Coronary artery (tissue), 2 donors: ENCODE measurements around the gene TMEM150B.

Experiments used
- DNase-seq: peaks from one replicate; pipeline ENCODE4 v3.0.0-alpha.2; 2017; ENCODE audit warnings: low spot score
- H3K27ac ChIP-seq, 2 donors: fragments of 200-600 bp; sonication (generic); one replicate each; pipeline ENCODE4 v1.5.1; 2016 to 2019
- H3K4me3 ChIP-seq: fragments of 200-600 bp; sonication (generic); 2 replicates; pipeline ENCODE4 v1.5.1; 2016; ENCODE audit warnings: mild to moderate bottlenecking, moderate library complexity
- TF ChIP-seq, protein P1 (sequence below): fragments of 200-600 bp; sonication (generic); IDR thresholded peaks from one replicate; pipeline ENCODE4 v1.5.1; 2019; ENCODE audit warnings: antibody characterized with exemption

Gene TMEM150B, protein sequence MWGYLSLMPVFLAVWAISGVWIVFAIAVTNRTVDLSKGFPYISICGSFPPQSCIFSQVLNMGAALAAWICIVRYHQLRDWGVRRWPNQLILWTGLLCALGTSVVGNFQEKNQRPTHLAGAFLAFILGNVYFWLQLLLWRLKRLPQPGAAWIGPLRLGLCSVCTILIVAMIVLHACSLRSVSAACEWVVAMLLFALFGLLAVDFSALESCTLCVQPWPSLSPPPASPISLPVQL

DNA sequence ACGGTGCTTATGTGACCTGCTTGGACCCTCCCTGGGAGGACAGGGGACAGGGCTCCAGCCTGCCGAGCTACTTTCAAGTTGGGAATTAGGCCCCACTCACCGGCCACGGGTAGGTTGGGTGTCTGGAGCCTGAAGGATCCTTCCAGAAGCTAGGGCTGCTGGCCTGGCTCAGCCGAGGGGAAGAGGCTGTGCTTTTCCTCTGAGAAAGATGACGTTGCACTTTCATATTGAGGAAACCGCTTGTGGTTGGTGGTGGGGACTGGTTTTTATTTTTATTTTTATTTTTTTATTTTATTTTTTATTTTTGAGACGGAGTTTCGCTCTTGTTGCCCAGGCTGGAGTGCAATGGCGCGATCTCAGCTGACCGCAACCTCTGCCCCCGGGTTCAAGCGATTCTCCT is at the start of gene TMEM150B:
TSS of gene TMEM150B (minus strand) at position 170 of the 400 bp plus-strand sequence. CDS start 4,305 bp downstream, outside the sequence.
- DNase-seq, result no peak
- no peak within 1 kb of the TSS for H3K4me3 ChIP-seq
- peak within 1 kb of the TSS; percentile 37 to 58 for H3K27ac ChIP-seq
- TF ChIP-seq, protein P1, sequence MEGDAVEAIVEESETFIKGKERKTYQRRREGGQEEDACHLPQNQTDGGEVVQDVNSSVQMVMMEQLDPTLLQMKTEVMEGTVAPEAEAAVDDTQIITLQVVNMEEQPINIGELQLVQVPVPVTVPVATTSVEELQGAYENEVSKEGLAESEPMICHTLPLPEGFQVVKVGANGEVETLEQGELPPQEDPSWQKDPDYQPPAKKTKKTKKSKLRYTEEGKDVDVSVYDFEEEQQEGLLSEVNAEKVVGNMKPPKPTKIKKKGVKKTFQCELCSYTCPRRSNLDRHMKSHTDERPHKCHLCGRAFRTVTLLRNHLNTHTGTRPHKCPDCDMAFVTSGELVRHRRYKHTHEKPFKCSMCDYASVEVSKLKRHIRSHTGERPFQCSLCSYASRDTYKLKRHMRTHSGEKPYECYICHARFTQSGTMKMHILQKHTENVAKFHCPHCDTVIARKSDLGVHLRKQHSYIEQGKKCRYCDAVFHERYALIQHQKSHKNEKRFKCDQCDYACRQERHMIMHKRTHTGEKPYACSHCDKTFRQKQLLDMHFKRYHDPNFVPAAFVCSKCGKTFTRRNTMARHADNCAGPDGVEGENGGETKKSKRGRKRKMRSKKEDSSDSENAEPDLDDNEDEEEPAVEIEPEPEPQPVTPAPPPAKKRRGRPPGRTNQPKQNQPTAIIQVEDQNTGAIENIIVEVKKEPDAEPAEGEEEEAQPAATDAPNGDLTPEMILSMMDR, result no peak

DNA sequence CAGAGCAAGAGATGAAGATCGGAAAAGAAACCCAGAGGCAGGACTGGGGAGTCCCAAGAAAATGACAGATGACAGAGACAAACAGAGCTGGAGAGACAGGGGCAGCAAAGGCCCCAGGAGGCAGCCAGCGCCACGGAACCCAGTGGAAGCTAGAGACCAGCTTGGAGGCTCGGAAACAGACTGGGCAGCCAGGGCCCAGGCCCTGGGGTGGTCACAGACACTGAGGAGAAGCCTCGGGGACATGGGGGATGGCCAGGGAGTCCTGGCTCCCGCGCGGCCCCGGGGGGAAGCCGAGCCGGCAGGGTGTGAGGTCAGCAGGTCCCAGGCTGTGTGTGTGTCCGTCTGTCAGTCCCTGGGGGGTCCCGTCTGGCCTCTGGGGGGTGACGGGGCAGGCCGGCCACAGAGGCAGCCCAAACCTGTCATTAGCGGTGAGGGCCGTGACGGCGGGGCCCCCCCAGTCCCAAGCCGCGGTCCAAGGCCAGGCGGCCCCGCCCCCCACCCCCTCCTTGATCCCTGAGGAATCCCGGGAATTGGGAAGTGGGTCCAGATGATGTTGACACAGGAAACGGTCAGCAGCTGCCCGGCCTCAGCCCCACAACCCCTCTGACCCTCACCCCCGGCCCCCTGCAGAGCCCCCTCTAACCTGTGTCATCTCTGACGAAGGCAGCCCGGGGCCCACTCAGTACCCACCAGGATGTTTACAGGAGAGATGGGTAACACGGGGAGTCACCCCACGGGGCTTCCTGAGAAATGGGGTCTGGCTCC is 49.0 kb upstream of the TMEM150B start:
- TF ChIP-seq, protein P1, result no peak
- no peak for DNase-seq
- H3K4me3 ChIP-seq, result no peak overlapping the region
- no peak overlapping the region for H3K27ac ChIP-seq

DNA sequence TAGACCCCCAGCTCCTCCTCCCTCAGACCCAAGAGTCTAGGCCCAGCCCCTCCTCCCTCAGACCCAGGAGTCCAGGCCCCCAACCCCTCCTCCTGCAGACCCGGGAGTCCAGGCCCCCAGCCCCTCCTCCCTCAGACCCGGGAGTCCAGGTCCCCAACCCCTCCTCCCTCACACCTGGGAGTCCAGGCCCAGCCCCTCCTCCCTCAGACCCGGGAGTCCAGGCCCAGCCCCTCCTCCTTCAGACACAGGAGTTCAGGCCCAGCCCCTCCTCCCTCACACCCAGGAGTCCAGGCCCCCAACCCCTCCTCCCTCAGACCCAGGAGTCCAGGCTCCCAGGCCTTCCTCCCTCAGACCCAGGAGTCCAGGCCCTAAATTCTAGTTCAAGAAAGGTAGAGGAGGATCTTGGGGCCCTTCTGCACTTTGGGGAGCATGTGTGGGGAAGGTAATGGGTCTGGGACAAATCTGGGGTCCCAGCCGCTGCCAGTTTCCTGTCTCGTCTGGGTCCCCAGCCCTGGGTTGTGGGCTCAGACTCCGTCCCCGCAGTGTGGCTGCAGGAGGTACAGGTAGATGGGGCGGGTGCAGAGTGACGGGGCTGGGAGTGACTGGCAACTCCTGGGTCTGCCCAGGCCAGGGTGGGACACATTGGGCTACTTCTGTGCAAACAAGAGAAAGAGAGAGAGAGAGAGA is 48.3 kb upstream of the TMEM150B start:
- Histone ChIP-seq H3K27ac (no peak overlapping the region), H3K4me3 (no peak overlapping the region)
- DNase-seq, result no peak
- TF ChIP-seq, protein P1, result no peak

DNA sequence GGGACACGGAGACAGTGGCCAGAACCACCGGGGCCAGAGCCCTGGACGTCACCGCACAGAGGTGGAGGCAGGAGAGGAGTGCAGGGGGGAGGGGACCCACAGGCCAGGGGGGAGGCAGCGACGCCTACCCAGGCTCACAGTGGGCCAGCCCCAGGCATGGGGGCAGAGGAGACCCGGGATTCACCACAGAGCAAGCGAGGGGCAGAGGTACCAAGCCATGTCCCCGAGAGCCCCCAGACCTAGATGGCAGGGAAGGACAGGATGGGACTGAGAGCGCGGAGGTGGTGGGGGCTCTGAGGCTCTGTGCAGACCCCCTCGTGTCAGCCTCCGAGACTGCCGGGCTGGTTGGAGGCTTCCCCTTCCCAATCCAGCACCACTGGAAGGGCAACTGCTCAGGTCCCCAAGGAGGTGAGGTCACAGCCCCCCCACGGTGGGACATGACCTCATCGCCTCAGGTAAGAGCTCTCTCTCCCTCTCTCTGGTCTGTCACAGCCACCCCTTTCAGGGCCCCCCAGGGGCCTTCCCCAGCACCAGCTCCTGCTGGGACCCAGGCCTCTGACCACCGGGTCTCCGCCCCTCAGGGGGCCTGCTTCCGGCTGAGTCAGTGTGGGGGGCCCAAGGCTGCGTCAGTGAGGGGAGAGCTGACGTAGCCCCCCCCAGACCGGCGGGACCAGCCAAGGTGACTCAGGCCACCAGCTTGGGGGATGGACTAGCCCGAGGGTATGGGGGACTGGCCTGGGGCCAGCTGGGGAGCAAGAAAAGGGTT is 47.4 kb upstream of the TMEM150B start:
- no peak for DNase-seq
- Histone ChIP-seq H3K27ac (no peak overlapping the region), H3K4me3 (no peak overlapping the region)
- TF ChIP-seq, protein P1, result no peak

DNA sequence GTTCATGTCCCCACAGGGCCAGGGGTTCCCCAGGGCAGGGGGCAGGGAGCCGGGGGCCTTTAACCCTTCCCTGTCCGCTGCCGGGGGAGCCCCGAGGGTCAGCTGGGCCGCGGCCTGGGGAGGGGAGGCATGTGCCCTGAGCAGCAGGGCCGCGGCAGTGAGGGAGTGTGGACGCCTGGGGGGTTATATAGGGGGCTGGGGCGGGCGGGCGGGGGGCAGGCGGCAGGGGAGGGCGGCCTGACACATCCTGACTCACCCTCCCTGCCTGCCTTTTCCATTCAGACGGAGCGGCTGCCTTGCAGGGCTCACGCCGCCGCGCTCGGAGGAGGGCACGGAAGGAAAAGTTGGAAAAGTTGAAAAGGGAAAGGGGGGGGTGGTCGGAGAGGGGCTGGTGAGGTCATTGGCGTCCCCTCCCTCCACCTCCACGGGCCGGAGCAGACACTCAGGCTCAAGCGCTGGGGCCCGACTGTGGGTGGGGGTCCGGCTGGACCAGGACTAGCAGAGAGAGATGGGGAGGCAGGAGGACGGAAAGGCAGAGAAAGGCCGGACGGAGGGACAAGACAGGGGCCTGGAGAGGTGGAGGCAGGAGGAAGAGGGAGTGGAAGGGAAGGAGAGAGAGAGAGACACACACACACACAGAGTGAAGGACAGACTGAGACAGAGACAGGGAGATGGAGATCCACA is 45.3 kb upstream of the TMEM150B start, which contains the start of gene IL11:
TSS of gene IL11 (minus strand) at position 159 of the 684 bp plus-strand sequence. CDS start at position 6, 153 bp downstream.
- DNase-seq, result no peak
- peak within 1 kb of the TSS; percentile 61 for H3K4me3 ChIP-seq
- TF ChIP-seq, protein P1, result no peak
- H3K27ac ChIP-seq, result no peak within 1 kb of the TSS

DNA sequence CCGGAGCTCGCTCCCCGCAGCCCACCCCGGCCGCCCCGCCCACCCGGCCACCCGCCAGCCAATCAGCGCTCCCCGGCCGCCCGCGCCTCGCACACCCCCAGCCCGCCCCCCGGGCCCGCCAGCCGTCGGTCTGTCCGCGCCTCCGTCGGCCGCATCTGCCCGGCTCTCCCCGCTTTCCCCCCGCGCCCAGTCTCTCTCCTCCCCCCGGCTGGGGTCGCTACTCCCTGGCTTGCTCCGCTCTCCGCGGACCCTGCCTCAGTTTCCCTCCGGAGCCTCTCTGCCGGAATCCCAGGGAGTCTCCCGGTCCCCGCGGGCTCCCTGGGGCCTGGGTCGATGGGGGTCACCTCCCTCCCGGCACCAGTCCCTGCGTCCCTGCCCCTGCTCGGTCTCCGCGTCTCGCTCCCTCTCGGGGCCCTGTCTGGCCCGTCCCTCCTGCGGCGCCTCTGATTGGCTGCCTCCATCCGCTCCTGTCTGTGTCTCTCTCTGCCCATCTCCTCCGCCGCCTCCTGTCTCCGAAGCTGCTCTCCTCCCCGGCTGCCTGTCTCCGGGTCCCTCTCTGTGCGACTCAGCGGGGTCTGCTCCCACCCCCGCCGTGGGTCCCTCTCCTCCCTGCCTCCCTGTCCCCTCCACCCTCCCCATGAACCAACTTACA is 44.6 kb upstream of the TMEM150B start:
- Histone ChIP-seq H3K27ac (no peak overlapping the region), H3K4me3 (peak overlapping the region; percentile 61)
- TF ChIP-seq, protein P1, result no peak
- DNase-seq, result no peak
